Islet of Langerhans (tissue), 1 donor: ENCODE results near the gene CDKN1C.

ENCODE experiments used
- FAIRE-seq: peaks from one replicate; lab custom pipeline; 2011; peaks lifted over from hg19 to GRCh38; lab: Jason Lieb, UNC

The CDKN1C gene

DNA sequence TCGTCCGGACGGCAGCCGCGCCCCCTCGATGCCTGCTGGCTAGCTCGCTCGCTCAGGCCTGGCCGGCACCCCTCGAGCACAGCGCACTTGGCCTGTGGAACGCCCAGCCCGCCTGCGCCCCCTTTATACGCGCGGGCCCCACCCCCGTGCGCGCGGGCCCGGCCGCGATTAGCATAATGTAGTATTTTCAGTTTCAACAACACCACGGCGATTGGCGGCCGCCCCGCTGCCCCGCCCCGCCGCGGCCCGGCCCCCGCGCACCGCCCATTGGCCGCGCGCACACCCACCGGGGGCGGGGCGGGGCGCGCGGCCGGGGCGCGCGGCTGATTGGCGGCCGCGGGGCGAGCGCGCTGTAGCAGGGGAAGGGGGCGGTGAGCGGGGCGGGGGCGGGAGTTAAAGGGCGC is at the start of gene CDKN1C:
Gene CDKN1C, minus strand, starts transcription at position 98 of the 404 bp plus-strand sequence. CDS start 319 bp downstream, outside the sequence.
- no peak for FAIRE-seq

DNA sequence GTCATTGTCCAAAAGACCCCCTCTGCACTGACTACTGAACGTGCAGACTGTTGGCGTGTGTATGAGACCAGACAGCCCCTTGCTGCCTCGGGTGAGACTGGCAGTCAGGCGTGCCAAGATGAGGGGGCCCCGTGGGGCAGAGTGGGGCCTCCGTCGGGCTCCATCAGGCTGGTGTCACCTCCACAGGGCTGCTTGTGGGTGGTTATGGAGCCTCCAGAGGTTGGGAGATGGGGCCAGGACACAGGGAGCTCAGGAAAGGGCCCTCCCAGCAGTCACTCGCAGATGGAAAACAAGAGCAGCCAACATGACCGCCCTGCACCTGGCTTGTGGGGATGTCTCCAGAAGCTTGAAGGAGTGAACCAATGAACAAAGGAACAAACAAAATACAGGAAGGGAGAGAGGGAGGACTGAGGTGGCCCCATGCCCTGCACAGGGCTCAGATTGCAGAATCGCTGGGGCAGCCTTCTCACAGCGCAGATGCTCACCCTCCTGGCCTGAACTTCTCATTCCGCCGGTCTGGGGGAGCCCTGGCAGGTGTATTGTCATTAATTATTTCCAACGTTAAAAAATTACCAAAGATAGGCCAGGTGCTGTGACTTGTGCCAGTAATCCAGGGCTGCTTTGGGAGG is 49.1 kb upstream of the CDKN1C start:
- FAIRE-seq = no peak

DNA sequence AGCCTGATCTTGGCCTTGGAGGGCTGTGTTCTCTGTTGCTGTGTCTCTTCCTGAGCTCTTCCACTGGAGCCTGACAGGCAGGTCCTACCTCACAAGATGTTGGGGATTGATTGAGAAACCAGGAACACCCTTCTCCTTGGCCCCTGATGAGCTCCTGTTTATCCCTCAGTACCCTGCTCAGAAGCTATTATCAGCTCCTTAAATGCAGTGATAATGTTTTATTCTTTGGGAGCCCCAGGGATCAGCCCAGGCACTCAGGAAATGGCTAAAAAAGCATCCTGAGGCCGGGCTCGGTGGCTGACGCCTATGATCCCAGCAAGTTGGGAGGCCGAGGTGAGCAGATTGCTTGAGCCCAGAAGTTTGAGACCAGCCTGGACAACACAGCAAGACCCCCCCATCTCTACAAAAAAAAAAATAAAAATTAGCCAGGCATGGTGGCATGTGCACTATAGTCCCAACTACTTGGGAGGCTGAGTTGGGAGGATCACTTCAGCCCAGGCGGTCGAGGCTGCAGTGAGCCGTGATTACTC is 48.5 kb upstream of the CDKN1C start:
- FAIRE-seq = no peak

DNA sequence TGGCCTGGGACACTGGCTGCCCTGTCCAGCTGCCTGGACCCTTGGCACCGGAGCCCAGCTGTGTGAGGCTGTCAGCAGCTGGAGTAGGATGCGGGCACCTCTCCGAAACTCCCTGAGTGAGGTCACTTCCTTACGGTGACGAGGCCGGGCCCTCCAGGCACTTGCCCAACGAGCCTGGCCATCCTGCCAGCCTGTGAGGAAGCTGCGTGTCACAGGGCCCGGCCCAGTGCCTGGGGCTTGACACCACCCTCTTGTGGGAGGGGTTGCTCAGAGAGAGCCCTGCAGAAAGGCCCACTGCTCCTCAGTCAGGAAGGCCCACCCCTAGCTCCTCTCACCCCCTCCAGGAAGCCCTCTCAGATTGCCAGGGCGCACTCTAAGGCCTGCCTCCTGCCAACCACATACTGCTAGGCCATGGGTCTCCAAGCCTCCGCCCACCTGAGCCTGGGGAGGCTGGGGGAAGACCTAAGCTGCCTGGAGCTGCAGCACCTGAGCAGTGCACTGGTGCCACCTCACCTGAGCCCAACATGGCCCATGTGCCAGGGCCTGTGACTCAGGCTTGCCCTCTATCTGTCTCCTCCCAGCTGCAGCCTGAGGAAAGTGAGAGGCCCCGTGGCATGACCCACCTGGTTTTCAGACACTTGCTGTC is 47.9 kb upstream of the CDKN1C start:
- FAIRE-seq = no peak

DNA sequence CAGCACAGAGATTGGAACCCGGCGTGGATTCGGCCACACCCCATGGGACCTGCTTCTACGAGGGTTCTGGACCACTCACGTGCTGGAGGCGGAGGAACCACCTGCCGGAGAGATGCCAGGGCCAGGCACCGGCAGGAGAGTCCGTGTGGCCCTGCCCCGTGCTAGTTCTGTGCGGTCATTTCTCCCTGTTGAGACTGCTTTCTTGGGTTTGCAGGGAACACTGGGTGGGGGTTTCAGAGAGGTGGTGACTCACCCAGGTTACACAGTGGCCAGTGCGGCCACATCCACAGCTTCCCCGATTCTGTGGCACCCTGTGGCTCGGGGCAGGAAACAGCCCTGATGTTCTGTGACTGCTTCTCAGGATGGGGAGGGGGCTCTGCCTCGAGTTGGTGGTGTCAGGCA is 47.3 kb upstream of the CDKN1C start:
- FAIRE-seq = no peak

DNA sequence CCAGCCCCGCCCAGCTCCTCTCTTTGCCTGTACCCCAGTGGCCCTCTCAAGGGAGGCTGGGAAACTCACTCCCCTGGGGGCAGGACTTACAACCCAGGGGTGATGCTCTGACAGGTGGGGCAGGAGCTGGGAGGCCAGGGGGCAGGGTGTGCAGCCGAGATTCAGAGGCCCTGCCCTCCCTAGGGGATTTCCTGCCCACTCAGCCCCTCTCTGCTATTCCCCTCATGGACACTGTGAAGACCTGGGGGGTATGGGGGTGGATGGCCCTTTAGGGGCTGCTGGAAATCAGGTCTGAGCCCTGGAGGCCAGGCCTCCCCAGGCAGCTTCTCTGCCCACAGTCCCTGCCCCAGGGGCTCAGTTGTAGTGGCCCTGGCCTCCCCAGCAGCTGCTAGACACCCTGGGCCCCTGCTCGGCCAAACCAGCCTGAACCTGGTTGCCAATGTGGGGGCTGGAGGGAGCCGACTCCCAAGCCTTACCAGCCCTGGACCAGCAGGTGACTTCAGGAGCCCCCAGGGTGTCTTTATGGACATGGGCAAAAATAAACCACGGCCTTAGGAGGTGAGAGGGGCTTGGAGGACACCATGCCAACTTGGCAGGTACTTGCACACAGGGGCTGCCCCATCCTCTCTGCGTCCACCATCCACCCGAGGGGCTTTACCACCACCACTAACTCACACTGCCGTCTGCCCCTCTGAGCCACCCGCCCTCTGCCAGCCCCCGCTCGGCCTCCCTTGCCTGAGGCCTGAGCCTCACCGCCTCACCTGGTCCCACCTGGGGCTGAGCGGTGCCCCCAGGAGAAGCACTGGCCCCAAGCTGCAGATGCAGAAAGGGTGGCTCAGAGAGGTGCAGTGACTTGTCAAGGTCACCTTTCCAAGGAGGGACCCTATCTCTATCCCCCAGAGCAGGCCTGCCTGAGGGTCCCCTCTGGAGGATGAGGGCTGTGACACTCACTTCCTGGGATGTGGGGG is 46.5 kb upstream of the CDKN1C start:
- FAIRE-seq = no peak

DNA sequence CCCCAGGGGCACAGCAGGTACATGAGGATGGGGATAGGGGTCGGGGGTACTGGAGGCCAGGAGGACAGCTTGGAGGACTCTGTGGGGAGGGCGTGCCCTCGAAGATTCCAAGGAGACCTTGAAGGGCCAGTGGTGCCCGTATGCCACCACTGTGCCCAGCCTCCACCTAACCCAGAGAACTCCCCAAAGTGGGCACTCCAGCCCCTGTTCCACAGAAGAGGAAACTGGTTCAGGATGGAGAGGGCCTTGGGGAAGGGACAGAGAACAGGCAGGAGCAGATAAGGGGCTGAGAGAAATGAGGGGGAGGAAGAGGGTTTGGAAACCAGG is 45.8 kb upstream of the CDKN1C start:
- no peak for FAIRE-seq

DNA sequence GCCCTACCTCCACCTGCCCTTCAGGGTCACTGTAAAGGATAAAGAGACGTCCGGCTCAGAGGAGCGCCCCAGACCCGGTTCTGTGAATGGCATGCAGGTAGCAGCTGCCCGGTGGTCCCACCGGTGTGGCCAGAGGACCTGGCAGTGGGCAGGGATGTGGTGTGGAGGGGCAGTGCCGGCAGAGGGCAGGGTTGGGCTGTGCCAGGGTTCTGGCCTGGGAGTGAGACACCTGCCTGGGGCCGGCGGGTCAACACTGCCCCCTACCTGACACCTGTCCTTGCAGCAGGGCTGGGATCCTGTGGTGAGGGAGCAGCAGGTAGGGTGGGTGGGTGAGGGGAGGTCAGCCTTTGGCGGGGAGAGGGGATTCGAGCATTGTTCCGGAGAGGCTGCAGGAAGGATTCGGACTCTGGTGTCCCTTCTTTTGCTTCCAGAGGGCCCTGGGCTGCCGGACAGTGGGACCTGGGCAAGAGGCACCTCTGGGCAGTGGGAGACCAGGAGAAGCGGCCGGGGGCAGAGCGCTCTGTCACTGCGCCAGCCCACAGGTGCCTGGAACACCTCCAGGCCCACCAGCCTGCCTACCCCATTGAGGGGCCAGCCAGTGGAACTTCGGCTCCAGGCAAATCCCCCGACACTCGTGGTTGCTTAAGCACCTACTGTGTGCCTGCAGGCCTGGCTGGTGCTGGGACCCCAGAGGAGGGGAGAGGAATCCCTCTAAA is 45.3 kb upstream of the CDKN1C start:
- no peak for FAIRE-seq

DNA sequence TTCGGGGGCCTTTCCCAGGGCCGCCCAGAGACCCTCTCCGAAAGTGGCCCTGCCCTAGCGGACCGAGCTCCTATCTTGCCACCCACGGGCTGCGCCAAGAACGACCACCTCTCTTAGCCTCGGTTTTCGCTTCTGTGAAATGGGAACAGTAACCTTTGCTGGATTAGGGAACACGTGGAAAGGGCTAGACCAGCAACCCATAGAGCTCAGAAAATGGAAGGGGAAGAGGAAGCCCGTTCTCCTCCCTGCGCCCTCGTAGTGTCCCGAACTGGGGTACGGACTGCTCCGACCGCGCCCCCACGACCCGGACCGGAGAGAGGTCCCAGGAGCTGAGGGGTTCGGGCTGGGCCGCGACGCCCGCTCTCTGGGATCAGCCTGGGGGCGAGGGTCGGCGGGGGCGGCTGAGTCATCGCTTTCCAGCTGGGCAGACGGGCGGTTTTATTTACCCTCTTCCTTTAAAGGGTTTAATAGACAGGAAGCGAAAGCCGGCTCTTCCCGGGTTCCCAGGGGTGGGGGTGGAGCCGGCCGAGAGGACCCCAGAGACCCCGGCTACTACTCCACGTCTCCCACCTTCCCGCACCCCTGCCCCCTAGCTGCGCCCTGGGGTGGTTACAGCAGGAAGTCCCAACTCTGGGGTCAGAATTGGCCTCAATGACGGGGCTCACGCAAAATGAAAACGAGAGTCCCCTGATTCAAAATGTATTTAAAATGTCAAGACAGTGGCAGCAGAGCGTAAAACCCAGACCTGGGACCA is 44.6 kb upstream of the CDKN1C start:
- no peak for FAIRE-seq

DNA sequence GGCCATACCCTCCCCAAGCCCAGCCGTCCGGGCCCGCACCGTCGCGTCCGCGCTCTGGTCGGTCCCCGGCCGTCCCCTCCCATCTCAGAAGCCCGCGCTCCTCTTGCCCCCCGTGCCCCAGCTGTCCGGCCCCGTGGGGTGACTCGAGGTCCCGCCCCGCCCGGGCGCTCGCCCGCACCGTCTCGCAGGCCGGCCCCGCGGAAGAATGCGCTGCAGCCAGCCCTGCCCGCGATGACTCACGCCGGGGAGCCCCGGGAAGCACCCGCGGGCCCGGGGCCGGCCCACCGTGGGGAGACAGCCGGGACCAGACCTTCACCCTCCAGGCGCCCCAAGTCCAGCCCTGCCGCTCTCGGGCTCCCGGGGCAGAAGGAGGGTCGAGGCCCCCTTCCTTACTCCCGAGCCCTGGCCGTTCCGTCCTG is 44.0 kb upstream of the CDKN1C start:
- FAIRE-seq = no peak

DNA sequence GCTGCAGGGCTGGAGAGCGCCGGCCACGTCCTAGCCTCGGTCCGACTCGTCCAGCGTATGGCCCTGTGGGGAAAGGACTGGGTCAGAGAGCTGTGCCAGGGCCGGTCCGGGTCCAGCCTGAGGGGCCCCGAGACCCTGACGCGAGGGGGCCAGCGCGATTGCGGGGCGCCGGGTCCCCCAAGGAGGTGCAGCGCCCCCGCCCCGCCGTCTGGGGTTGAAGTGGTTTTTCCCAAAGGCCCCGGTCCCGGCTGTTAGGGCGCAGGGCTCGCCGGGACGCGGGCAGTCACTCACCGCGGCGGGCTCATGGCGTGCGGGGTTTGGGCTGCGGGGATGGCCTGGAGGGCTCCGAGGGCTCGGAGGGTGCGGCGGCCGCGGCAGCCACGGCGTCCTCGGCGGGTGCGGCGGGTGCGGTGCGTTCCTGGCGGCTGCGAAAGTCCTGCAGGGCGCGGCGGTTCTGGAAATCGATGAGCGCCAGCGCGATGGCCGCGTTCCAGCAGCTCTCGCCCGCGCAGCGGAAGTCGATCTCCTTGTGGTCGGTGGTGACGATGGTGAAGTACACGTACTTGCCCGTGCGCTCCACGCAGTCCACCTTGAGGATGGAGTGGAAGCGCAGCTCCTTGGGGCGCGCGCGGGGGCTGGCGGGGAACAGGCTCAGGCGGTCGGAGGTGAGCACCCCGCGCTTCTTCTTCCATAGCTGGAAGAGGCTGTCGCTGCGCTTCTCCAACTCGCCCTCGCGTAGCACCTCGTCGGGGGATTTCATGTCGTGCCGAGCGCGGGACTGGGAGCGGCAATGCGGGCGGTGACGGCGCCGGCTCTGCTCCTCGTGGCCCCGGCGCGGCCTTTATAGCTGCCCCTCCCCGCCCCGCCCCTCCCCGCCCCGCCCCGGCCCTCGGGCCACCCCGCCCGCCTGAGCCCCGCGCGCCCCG is 43.3 kb upstream of the CDKN1C start, which contains the start of gene PHLDA2:
Gene PHLDA2, minus strand, starts transcription at position 816 of the 926 bp plus-strand sequence. Its CDS starts 56 bp downstream, at position 760.
- FAIRE-seq = no peak

DNA sequence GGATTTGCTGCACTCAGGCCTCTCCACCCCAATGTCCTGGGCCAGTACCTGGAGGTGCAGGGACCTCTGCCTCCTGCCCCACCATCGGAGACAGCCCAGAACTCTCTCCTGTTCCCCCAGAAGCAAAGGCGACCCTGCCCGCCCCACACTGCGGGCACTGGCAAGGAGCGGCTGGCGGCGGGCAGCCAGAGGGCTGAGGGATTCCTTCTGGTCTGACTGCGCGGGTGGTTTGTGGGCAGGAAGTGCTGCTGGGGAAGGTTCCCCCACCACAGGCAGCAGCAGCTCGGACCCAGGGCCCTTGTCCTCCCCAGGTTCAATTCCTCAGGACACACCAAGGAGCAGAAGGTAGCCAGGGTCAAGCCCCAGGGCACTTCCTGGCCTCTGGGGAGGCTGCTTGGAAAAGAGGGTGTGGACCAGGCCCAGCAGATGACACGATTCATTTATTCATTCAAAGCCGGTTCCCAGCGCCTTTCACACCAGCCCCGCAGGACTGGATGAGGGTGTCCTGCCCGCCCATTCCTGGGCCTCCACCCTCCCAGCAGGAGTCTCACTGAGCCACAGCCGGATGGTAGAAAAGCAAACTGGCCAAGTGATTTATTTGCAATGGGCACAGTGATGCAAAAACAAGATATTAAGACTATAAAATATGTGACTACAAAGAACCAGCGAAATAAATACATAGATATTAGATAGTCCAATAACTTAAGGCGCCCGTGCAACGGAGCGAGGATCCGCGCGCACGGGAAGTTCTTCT is 42.5 kb upstream of the CDKN1C start:
- no peak for FAIRE-seq

DNA sequence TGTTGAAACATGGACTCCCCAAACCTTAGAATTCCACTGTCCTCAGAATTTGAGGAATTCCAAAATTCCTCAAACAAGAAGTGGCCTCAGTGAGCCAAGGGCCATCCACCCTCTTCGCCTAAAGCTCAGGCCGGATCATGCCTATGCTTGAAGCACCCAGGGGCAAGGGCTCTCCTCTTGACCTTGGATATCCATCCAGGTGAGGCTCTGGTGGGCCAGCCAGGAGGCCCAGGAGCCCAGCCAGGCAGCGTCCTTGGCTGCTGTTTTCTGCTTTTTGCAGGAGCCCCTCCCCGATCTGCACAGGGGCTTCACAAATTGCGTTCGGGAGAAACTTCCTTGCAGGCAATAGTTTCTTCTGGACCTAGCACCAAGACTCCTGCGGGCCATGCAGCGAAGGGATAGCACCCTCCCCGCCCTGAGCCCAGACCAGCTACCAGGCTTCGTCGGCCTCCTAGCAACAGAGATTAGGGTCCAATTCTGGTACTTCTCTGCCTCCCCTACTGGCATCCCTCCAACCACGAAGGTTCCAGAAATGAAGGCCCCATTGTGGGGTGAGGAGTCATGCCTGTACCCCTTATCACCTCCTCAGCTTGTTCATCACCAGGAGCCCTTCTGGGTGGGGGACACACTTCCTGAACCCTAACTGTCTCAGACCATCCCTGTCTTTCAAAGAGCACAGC is 41.7 kb upstream of the CDKN1C start:
- FAIRE-seq = no peak

DNA sequence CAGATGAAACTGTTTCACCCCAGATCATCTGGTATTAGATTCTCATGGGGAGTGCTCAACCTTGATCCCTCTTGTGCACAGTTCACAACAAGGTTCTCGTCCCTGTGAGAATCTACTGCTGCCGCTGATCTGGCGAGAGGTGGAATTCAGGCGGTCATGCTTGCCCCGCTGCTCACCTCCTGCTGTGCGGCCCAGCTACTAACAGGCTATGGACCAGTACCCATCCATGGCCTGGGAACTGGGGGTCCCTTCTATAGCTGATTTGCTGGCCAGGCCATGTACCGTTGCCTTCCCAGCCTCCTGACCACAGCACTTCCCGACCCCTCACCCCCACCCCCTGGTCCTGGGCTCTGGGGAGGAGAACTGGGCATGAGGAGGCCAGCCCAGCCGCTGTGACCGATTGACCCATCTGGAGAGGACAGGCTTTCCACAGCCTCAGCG is 41.1 kb upstream of the CDKN1C start:
- FAIRE-seq = no peak

DNA sequence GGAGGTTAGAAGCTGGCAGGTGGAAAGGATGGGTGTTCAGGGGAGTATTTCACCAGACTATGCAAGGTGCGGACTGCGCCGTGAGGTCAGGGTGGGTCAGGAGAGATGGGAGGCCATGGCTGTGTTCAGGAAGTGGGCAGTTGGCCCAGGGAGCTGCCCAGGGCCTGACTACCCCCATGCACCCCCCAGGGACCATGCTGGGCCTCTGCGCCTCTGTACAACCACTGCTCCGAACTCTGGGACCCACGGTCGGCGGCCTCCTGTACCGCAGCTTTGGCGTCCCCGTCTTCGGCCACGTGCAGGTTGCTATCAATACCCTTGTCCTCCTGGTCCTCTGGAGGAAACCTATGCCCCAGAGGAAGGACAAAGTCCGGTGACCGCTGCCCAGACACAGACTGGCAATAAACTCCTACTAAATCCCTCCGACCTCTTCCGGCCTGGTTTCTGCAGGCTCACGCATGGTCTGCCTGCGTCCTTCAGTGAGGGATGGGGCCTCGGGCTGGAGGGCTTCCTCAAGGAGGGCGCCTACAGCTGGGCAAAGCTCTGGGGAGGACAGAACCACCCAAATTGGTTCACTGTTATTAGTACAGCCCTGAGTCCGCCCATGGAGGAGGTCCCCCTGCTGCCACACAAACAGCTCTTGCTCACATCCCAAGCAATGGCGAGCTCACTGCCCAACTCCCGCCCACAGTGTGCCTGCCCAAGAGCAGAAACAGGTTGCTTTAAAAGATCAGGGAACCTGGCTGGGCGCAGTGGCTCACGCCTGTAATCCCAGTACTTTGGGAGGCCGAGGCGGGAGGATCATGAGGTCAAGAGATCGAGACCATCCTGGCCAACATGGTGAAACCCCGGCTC is 39.5 kb upstream of the CDKN1C start:
- no peak for FAIRE-seq

DNA sequence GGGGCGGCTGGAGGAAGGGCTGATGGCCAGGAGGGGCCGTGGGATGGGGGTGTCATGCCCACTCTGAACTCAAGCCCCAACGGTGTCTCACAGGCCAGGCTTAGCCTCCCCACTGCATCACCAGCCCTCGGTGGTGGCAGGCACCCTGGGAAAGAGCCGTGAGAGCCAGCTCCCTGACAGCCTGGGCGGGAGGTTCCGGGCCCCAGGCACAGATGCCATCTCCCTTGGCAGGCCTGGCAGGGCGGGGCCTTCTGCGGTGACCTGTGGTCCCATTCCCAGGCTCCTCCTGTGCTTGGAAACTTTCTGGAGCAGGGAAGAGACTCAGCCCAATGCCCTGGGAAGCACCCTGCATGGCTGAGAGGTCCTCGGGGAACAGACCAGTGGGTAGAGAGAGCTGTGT is 38.8 kb upstream of the CDKN1C start:
- FAIRE-seq = no peak

DNA sequence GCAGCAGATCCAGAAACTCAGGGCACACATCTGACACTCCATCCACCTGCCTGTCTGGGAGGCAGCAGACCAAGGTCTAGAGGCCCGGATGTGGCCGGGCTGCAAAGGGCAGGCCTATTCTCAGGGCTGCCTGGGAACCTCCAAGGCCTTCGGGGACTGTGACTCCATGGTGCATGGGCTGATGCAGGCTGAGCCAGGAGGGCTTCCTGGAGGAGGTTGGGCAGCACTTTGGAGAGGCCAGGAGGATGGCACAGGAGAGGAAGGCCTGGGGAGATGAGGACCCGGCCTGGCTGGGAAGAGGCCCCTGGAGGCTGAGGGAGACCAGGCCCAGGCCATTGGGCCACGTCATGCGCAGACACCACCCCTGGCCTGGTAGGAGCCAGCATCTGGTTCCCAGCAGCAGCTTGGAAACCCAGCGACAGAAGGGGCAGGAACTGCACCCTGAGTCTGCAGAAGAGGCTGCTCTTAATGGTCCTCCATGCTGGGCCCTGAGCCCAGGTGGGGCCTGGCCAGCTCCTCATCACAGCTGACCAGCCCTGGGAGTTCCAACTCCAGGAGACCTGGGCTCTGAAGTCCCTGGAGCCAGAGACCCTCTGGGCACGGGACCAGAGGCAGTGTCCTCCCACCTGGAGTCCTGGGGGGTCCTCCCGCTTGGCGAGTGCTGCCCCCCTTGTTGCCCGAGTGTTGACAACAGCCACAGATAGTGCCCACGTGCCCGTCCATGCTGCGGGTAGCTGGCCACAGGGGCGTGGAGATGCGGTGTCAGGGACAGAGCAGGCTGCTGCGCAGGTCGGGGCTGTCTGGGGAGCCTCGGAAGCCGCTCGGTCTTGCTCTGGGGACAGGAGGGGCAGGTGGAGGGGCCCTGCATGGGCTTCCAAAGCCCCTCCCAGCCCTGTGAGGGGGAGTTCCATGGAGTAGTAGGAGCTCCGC is 38.1 kb upstream of the CDKN1C start:
- FAIRE-seq = no peak
